ENCODE measurements around the gene ZNF804B.

The ZNF804B gene

GRCh38 chr7:89129600-89130375 is 370.3 kb downstream of the ZNF804B start:
- Histone ChIP-seq H3K79me2 (ENCODE audit: insufficient read depth, low read length) (no peaks in the 10 kb centered on the region), H3K4me3 (ENCODE audit: low read length, poor library complexity, severe bottlenecking) (no peak overlapping the region), H3K4me2 (ENCODE audit: low read depth, low read length, poor library complexity, severe bottlenecking) (no peak overlapping the region), H3K9me3 (ENCODE audit: insufficient read depth, low read depth, low read length) (no peaks in the 10 kb centered on the region), H3K9me2 (replicated peaks; ENCODE audit: low read depth, low read length) (no peaks in the 10 kb centered on the region), H3K4me1 (ENCODE audit: insufficient read depth, low read length, poor library complexity, severe bottlenecking) (no peaks in the 10 kb centered on the region), H3F3A (ENCODE audit: low read depth) (no peaks in the 10 kb centered on the region), H3K36me3 (ENCODE audit: insufficient read depth, low read length) (no peaks in the 10 kb centered on the region), H4K20me1 (ENCODE audit: insufficient read depth, low read length, poor library complexity, severe bottlenecking) (no peaks in the 10 kb centered on the region), H2AFZ (ENCODE audit: low read length) (no peak overlapping the region), H3K9ac (ENCODE audit: low read depth, low read length, poor library complexity, severe bottlenecking) (no peak overlapping the region), H3K27me3 (ENCODE audit: insufficient read depth, low read length, poor library complexity, severe bottlenecking) (no peaks in the 10 kb centered on the region)
- TF ChIP-seq CTCF (conservative IDR thresholded peaks at IDR 0.05; ENCODE audit: low read length), result no peak
- TF ChIP-seq EZH2phosphoT487 (IDR thresholded peaks at IDR 0.05; ENCODE audit: borderline replicate concordance), result no peak

DNA sequence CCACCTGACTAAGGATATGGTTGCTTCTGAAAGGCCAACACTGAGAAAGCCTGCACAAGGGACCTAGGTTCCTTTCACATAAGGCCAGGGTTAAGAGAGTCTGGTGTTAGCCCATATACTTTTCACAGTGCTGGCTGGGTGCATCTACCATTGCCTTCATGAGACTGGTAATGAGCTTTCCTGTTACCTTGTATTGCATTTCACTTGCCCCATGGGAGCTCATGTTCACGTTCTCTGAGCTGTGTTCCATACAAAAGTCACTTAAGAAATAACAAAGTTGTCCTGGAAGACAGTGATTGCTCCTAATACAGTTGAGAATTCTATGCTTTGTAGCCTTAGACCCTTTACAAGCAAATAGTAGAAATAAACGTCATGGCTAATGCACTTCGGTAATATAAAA is 373.9 kb downstream of the ZNF804B start:
- Histone ChIP-seq H3F3A (ENCODE audit: low read depth) (no peaks in the 10 kb centered on the region), H3K27me3 (ENCODE audit: insufficient read depth, low read length, poor library complexity, severe bottlenecking) (no peaks in the 10 kb centered on the region), H3K9ac (ENCODE audit: low read depth, low read length, poor library complexity, severe bottlenecking) (no peak overlapping the region), H3K4me1 (ENCODE audit: insufficient read depth, low read length, poor library complexity, severe bottlenecking) (no peaks in the 10 kb centered on the region), H2AFZ (ENCODE audit: low read length) (no peak overlapping the region), H4K20me1 (ENCODE audit: insufficient read depth, low read length, poor library complexity, severe bottlenecking) (no peaks in the 10 kb centered on the region), H3K9me3 (ENCODE audit: insufficient read depth, low read depth, low read length) (no peaks in the 10 kb centered on the region), H3K4me3 (ENCODE audit: low read length, poor library complexity, severe bottlenecking) (no peak overlapping the region), H3K4me2 (ENCODE audit: low read depth, low read length, poor library complexity, severe bottlenecking) (no peak overlapping the region), H3K36me3 (ENCODE audit: insufficient read depth, low read length) (no peaks in the 10 kb centered on the region), H3K9me2 (replicated peaks; ENCODE audit: low read depth, low read length) (no peaks in the 10 kb centered on the region), H3K79me2 (ENCODE audit: insufficient read depth, low read length) (no peaks in the 10 kb centered on the region)
- no peak for TF ChIP-seq CTCF (conservative IDR thresholded peaks at IDR 0.05; ENCODE audit: low read length)
- no peak for TF ChIP-seq EZH2phosphoT487 (IDR thresholded peaks at IDR 0.05; ENCODE audit: borderline replicate concordance)

DNA sequence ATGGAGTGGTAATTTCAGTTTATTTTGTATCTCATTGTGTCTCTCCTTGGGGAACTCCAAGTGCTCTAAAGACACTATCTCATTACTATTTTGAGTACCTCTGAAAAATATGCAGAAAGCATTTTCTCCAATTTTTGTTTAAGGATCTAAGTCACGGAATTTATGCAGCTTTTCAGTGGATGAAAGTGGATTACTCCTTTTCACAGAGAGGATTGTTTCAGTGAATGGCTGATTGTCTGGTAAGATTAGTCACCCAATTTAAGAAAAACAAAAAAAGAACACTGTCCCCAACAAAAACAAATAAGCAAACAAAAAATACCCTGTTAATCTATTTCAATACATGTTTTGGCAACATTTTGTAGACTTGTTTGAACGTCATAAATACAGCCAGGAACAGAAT is 374.3 kb downstream of the ZNF804B start:
- Histone ChIP-seq H3K4me1 (ENCODE audit: insufficient read depth, low read length, poor library complexity, severe bottlenecking) (no peaks in the 10 kb centered on the region), H4K20me1 (ENCODE audit: insufficient read depth, low read length, poor library complexity, severe bottlenecking) (no peaks in the 10 kb centered on the region), H3K9me3 (ENCODE audit: insufficient read depth, low read depth, low read length) (no peaks in the 10 kb centered on the region), H3K36me3 (ENCODE audit: insufficient read depth, low read length) (no peaks in the 10 kb centered on the region), H3F3A (ENCODE audit: low read depth) (no peaks in the 10 kb centered on the region), H3K4me2 (ENCODE audit: low read depth, low read length, poor library complexity, severe bottlenecking) (no peak overlapping the region), H2AFZ (ENCODE audit: low read length) (no peak overlapping the region), H3K4me3 (ENCODE audit: low read length, poor library complexity, severe bottlenecking) (no peak overlapping the region), H3K9ac (ENCODE audit: low read depth, low read length, poor library complexity, severe bottlenecking) (no peak overlapping the region), H3K27me3 (ENCODE audit: insufficient read depth, low read length, poor library complexity, severe bottlenecking) (no peaks in the 10 kb centered on the region), H3K79me2 (ENCODE audit: insufficient read depth, low read length) (no peaks in the 10 kb centered on the region), H3K9me2 (replicated peaks; ENCODE audit: low read depth, low read length) (no peaks in the 10 kb centered on the region)
- TF ChIP-seq EZH2phosphoT487 (IDR thresholded peaks at IDR 0.05; ENCODE audit: borderline replicate concordance), result no peak
- TF ChIP-seq CTCF (conservative IDR thresholded peaks at IDR 0.05; ENCODE audit: low read length), result no peak

Measured in Loucy (cell line).